Activated T-cell treated with anti-CD3 and anti-CD28 coated beads, Interleukin-2, amount 50 U/mL, for 48 hours (primary cell): Measurements from ENCODE around the gene FAM184B.
"Not testable (repeated sequence)": the region's sequence is repeated elsewhere in the genome, so short reads cannot be mapped to it uniquely, and the experiment has no call there.

Source experiments
- DNase-seq, 2 experiments: peaks; one replicate each; pipeline ENCODE4 v3.0.0-alpha.2; 2020

FAM184B gene

DNA sequence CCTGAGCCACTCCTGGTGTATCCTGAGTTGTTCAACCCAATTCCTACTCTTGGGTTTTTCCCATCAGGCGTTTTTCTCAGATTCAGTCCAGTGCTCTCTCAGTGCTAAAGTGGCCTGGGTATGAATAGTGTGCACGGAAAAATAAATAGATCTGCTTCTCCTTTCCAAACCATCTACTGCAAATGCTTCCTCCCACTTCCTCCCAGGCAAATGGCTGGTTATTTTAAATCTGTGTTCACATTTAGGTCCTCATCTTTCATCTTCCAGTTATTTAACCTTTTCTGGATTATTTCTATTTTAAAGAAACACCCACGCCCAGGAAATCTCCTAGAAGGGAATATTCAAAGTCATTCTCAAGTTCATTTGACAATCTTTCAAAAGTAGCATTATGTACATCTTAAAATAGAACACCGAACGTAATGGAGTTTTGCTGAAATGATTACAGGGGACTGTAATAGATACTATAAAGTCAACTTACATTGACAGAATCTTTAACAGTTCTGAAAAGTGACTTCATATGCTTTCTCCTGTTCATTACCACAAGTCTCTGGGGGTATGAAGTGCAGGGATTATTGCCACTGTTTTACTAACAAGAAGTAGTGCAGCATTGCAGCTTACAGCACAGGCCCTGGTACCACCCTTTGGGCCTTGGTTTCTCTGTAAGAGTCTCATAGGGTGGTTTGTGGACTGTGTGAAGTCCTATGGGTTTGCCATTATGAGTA, 100.7 kb downstream of the FAM184B start:
- DNase-seq = no peak

DNA sequence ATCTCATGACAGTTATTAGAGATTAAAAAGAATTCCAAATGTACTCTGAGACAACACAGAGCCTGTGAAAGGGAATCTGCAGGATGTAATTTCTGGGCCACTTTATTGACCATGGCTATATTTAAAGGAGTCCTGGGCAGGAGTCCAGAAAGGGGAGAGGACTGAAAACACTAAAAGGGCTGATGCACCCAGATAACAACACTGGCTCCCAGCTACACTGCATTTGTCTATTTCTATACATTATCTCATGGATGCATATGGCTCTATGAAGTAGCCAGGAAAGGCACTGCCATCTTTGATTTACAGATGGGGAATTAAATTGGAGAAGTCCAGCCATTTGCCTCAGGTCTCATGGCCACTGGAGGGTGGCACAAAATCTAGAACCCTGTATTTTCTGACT, 111.0 kb downstream of the FAM184B start:
- no peak for DNase-seq

DNA sequence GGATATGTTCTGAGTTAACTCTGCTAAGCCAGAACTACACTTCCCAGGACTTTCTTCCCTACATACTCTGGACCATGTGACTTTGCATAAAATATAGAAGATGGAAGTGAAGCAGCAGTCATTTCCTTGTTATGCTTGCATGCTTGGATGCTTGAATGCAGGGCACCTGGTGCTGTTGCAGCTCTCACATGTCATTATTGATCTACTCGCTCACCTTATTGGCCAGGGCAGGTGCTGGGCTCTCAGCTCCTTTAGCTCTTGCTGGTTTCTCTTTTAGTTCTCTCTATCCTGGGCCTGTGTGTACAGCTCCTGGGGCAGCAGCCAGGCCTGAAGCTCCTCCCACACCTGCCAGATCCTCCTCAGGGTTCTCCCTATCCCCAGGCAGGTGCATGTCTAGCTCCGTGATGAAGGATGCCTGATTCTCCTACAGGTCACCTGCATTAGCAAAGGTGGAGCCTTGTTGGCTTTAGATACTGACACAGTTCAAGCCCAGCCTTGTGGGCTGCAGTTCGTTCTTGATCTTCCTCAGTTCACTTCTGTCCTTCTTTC, 113.7 kb downstream of the FAM184B start:
- no peak for DNase-seq

DNA sequence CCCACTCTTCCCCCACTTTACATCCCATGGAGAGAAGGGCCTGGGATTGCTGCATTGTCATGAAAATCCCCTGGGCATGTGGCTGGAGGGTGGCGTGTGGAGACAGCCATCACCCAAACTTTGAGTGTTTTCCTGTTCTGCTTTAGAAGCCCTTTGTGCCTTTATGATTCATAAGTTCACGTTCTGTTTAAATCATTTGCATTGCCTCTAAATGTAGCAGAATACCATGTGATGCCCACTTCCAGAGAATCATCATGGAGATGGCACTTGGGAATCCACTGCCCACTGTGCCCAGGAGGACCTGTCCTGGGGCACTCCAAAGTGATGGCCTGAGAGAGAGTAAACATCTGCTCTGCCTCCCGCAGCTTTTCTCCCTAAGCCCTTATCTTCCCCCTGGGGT, 114.2 kb downstream of the FAM184B start:
- DNase-seq = no peak

DNA sequence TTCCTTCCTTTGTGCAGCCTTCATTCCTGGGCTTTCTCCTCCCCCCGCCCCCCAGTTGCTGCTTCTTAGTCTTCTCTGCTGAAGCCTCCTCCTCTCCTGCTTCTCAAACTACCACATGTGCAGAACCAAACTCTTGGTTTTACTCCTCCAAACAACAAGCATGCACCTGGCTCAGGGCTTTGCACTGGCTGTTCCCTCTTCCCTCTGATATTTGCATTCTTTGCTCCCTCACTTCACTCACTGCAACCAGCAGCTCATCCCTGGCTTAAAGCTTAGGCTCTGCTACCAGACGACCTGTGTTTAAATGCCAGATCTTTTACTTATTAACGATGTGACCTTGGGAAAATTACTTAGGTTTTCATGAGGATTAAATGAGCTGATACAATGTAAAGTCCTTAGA, 115.6 kb downstream of the FAM184B start:
- DNase-seq = no peak

DNA sequence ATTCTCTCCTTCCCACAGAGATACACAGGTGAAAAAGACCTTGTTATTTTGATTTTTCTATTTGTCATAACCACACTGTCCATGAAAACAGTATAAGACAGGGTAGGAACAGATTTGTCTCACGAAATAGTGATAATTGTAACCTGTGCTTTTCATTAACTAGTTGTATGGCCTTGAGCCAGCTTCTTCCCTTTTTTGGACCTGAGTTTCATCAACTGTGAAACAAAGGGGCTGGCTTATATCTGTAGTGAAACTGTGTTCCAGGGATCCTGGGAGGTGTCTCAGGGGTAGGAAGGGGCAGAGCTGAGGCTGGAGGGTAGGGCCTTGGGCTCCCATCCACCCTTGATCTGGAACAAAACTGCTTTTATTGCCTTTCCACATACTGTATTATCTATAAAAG, 116.1 kb downstream of the FAM184B start:
- no peak for DNase-seq

DNA sequence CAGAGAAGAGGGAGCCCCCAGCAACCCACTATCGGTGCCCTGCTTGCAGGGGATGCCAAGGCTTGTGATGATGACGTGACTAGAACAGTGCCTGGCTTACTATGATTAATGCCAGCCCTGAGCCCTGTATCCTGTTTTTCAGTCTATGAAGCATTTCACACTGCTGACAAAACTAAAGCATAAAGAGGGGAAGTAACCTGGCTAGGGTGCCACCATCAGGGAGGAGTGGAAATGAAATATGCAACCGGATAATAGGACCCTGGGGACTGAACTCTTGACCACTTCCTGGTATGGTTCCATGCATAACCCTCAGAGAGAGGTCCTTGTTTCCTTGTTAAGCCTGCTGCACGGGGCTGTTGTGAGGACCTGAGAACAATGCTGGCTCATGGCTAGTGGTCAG, 116.7 kb downstream of the FAM184B start:
- no peak for DNase-seq

DNA sequence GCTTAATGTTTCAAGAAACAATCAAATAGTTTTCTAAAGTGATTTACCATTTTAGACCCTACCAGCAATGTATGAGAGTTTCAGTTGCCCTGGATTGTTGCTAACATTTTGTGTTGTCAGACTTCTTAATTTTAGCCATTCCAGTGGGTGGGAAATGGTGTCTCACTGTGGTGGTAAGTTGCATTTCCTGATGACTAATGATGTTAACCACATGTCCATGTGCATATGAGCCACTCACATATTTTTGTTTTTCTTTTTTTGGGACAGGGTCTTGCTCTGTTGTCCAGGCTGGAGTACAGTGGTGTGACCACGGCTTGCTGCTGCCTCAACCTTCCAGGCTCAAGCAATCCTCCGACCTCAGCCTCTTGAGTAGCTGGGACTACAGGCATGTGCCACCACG, 118.7 kb downstream of the FAM184B start:
- no peak for DNase-seq

DNA sequence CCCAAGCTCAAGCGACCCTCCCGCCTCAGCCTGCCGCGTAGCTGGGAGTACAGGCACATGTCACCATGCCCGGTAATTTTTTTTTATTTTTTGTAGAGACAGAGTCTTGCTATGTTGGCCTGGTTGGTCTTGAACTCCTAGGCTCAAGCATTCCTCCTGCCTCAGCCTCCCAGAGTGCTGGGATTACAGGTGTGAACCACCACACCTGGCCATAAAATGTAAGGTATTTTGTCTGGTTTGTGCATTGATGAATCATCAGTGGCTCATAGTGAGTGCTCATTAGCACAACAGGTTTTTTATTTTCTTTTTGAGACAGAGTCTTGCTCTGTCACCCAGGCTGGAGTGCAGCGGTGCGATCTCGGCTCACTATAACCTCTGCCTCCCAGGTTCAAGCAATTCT, 122.2 kb downstream of the FAM184B start:
- not testable (repeated sequence) for DNase-seq

DNA sequence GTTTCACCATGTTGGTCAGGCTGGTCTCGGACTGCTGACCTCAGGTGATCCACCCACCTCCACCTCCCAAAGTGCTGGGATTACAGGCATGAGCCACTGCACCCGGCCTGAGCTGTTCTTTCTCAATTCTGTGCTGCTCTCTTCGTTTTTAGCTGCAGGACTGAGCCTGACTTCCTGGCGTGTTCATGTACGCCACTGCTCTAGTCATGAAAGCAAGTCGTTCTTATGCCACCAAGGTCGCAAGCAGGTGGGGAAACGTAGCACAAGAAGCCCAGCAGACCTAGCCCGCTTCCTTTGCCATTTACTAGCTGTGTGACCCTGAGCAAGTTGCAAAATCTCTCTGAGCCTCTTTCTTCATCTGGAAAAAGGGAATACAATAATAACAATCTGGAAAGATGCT, 123.6 kb downstream of the FAM184B start:
- DNase-seq = no peak

DNA sequence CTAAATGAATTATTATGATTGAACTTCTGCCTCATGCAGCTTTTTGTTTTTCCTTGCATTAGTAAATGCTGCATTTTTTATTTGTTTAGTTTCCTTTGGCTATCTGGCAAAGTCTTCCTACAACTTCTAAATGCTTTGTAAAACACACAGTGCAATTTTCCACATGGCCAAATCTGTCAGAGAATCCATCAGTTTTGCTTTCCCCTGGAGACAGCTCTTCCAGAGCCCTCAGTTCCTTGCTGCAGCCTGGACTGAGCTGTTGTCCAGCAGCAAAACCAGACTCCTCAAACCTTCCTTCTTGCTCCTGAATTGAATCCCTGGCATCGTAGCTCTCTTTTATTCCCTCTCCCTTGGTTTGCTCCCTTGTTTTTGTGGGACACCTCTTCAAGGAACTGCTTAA, 124.3 kb downstream of the FAM184B start:
- no peak for DNase-seq

DNA sequence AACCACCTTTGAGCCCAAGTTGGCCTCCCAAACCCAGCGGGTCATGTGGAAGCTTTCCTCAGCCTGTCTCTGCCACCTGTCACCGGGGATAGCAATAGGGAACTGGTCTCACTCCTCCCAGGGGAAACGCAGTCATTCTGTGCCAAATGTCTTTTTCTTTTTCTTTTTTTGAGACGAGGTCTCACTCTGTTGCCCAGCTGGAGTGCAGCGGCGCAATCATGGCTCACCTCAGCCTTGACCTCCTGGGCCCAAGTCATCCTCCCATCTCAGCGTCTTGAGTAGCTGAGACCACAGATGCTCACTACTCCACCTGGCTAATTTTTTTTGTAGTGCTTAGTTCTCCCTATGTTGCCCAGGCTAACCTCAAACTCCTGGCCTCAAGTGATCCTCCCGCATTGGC, 126.7 kb downstream of the FAM184B start:
- no peak for DNase-seq

DNA sequence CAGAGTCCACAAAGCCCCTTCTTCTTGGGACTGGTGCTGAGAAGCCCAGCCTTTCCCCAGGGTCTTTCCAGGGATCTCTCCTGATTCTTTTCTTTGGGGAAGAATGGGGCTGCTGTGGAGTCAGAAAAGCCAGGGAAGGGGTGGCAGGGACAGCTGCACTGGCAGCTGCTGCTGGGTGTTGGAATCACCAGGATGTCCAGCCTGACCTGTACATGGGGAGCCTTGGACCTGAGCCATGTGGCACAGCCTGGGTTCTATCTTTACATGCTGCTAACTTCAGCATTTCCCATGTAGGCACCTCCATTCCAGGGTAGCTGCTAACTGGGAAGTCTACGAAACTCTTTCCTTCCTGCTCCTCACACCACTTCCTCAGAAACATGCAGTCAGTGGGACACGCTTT, 131.0 kb downstream of the FAM184B start:
- no peak for DNase-seq

DNA sequence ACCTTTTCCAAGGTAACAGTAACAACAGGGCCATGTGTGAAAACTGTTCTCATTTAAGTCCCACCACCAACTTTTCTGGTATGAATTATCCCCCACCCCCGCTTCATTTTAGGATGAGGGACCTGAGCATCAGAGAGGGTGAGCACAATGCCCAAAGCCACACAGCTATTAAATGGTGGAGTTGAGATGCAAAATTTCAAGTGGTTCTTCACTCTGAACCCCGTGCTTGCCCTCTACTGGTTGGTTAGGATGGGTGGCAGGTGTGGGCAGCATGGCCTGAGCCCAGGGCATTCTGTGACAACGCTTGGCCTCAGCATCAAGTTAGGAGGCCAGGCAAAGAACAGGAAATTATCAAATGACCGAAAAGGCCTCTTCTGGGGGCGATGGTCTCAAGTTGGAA, 133.5 kb downstream of the FAM184B start:
- DNase-seq = peak in 1 of 2 experiments; percentile 11

DNA sequence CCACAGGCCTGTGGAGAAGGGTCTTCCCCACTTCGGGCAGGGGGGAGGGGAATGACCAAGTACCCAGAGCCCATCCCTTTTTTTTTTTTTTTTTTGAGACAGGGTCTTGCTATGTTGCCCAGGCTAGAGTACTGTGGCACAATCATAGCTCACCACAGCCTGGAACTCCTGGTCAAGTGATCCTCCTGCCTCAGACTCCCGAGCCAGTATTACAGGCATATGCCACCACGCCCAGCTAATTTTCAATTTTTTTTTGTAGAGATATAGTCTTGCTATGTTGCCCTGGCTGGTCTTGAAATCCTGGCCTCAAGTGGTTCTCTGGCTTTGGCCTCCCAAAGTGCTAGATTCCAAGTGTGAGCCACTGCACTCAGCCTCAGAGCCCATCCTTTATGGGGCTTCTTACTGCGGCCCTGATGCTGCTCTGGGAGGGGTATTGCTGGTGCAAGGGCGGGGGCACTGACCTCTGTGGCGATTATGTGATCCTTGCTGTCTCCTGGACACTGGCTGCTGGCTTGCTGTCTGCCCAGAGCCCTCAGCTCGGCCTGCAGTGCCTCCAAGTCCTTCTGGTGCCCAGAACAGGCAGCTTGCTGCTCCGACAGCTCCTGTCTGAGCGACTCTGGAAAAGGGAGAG, 134.1 kb downstream of the FAM184B start:
- peak in 1 of 2 experiments; percentile 8 for DNase-seq

DNA sequence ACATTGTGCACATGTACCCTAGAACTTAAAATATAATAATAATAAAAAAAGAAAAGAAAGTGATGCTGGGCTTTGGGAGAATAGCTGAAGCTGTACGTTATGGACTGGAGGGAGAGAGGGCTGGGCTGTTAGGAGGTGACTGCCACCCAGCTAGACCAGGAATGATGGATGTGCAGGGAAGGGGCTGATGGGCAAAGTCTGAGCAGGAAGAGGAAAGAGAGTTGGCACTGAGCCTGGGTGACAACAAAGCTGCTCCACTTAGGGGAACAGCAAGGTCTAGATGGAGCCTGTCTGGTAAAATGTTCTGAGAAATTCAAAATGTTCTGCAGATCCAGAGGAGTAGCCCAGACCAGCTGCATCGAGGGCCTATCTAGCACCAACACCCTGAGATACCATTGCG, 134.7 kb downstream of the FAM184B start:
- peak in 1 of 2 experiments; percentile 1 for DNase-seq

DNA sequence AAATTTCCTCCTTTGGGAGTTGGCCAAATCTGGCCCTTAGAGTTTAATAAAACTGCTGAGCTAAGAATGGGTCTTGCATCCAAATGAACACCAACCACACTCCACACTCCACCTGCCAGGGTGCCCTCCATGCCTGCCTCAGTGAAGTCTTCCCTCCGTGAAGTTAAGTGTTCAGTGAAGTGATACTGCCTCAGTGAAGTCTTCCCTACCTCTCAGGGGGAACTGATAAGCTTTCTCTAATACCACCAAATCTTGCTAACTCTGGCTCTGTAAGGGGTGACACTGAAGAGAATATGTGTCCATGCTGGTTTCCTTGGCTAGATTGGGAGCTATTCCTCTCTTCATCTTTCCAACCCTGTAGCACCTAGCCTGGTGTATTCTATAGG, 139.0 kb downstream of the FAM184B start:
- DNase-seq = no peak

DNA sequence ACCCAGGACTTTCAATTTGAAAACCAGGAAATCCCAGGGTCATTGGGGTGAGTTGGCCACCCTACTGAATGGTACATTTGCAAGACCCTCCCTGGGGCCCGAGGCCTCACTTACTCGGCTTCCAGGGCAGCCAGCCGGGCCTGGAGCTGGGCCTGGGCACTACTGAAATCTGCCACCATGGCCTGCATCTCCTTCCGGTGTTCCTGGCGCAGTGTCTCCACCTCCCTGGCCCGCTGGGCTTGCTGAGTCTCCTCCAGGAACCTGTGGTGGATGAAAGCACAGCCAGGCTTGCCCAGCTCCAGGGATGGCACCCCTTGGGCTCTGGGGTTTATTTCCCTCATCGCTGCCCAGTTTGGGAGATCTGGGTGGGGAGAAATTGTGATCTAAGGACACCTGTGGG, 142.3 kb downstream of the FAM184B start:
- no peak for DNase-seq

DNA sequence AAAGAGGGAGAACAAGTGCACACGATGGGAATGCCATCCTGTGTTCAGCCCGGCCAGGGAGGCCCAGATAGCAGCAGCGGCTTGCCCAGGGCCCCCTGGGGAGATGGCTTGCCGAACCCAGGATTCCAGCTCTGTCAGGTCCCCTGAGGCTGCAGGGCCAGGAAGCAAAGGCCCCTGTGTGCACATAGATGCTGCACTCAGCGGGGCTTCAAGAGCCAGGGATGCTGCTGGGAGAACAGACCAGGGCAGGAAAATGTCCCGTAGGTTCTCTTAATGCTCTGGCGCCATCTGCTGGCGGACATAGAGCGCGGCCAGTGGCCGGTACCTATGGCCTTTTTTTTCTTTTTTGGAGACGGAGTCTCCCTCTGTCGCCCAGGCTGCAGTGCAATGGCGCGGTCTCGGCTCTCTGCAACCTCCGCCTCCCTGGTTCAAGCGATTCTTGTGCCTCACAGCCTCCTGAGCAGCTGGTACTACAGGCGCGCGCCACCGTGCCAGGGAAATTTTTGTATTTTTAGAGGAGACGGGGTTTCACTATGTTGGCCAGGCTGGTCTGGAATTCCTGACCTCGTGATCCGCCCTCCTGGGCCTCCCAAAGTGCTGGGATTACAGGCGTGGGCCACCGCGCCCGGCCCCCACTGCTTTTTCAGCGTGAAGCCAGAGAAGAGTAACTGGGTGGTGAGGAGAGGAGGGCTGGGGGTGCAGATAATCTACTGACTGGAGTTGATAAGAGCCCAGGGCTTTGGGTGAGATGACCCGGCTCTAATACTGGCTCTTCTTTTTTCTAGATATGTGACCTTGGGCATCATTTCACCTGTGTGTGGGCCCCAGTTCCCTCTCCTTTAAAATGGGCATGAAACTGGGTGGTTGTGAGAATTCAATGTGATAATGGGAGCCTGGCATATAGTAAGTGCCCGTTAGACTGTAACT, 144.5 kb downstream of the FAM184B start:
- DNase-seq = peak; percentile 80 to 85

DNA sequence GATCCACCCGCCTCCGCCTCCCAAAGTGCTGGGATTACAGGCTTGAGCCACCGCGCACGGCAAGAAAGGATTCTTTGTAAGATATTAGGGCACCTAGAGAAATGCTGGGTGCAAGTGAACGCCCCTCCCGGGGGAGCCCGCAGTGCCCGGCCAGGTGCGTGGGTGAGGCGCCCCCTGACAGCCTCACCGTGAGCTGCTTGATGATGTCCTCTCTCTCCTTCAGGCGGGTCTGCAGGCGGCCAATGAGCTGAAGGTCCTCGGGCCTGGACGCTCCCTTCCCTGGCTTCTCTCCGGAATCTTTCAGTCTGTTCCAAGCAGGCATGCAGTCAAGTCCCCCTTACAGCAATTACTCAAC, 145.1 kb downstream of the FAM184B start:
- DNase-seq = no peak

DNA sequence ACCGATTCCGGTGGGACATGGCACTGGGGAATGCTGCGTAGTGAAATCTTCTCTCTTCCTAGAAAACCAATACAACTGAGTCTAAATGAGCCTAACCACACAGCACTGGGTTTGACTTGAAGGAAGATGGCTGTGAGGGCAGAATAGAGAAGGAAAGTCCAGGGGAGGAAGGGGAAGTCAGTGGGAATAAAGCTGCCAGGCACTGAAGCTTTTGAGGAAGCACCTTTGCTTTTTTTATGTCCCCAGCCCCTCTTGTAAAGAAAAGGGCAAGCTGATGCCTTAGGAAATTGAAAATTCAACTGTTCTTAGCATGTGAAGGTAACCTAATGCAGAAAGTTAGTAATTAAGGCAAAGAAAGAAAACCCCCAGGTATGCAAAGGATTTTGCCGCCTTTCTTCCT, 146.4 kb downstream of the FAM184B start:
- DNase-seq = no peak

DNA sequence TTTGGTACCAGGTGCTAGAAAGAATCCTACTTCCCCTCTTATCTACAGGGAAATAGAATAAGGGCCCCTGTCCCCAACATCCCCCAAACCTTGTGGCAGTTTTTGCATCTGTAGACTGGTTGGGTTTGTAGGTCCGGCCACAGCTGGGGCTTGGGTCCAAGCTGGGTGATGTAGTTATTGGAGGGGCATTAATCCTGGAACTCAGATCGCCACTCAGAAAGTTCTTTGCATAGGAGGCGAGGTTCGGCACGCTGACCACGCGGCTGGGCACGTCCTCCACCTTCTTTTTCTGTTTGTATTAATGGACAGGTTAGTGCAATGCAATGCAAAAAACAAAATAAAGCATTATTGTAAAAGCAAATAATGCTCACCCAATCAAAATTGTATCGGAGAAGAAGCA, 147.8 kb downstream of the FAM184B start:
- no peak for DNase-seq

DNA sequence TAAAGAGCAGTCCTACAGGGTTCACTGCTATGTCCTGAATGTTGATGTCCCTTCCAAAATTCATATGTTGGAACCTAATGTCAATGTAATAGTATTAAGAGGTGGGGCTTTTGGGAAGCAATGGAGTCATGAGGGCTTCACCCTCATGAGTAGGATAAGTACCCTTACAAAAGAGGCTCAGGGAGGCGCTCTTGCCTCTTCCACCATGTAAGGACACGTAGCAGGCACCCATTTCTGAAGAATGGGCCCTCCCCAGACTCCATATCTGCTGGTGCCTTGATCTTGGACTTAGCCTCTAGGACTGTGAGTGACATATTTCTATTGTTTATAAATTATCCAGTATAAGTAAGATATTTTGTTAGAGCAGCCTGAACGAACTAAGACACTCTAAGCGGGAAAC, 151.2 kb downstream of the FAM184B start:
- DNase-seq = no peak

DNA sequence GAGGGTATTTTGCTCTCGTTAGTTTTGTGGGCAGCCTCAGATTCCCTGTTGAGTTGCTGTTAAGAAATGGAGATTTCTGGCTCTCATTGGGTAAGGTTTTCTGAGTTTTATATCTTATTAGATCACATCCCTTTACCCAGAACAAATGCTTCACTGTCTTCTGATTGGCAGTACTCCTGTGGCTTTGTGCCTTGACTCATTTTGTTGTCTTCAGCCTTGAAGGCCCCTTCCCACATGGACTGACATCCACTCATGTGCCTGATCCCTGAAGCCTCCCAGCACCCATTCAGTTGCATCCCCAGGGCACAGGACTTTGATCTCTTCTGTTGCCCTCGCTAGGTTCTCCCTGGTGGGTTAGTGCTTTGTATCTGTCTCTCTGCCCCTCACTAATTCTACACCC, 156.6 kb downstream of the FAM184B start:
- no peak for DNase-seq
